IMR-90 (cell line): ENCODE results near the gene PMEPA1. TPM values are rescaled to one million over a fixed set of nuclear protein-coding genes. Genes with fewer than 3 reads are reported as not detected.

ENCODE experiments used
- ATAC-seq: fragments of 200-7000 bp; cut with Tn5 transposase; 2 replicates; pipeline ENCODE4 v1.9.1; 2020; ENCODE audit warnings: low read depth, mild to moderate bottlenecking, moderate library complexity
- BruUV-seq: library from RNA; stranded (reverse); fragments of 400-500 nt; replicated peaks from 2 replicates; lab custom pipeline; 2021; lab: Mats Ljungman, UMichigan
- CTCF ChIA-PET: fragments of 300-600 bp; formaldehyde crosslinking; extraction: SDS; loops from one replicate; lab custom pipeline; 2021; ENCODE audit warnings: antibody characterized with exemption; lab: Yijun Ruan, JAX
- POLR2A ChIA-PET: fragments of 300-600 bp; sonication (Branson Sonifier 250); formaldehyde crosslinking; loops from one replicate; lab custom pipeline; 2022; ENCODE audit warnings: antibody characterized with exemption; ENCODE audit not compliant: unreplicated experiment; lab: Charles Lee
- DNase-seq: peaks from one replicate; pipeline ENCODE4 v3.0.0; 2013
- H2AFZ ChIP-seq: replicated peaks from 2 replicates; pipeline ENCODE3; 2013; ENCODE audit warnings: low read length, mild to moderate bottlenecking; ENCODE audit not compliant: poor library complexity
- H2AK5ac ChIP-seq: 2 replicates; pipeline ENCODE4 v1.6.1; 2013; ENCODE audit warnings: low read depth, low read length, inconsistent platforms
- H2AK9ac ChIP-seq: replicated peaks from 2 replicates; pipeline ENCODE3; 2013; ENCODE audit warnings: mild to moderate bottlenecking, low read depth, low read length, moderate library complexity; ENCODE audit not compliant: poor library complexity
- H2BK120ac ChIP-seq: 2 replicates; pipeline ENCODE4 v1.6.1; 2013; ENCODE audit warnings: low read depth, low read length, inconsistent platforms
- H2BK15ac ChIP-seq: 3 replicates; pipeline ENCODE4 v1.6.1; 2013; ENCODE audit warnings: low read depth, low read length, inconsistent platforms
- H2BK20ac ChIP-seq: 2 replicates; pipeline ENCODE4 v1.6.1; 2013; ENCODE audit warnings: low read depth, mild to moderate bottlenecking, inconsistent platforms, low read length, moderate library complexity
- H2BK5ac ChIP-seq: 2 replicates; pipeline ENCODE4 v1.6.1; 2013; ENCODE audit warnings: mild to moderate bottlenecking, low read depth, low read length, inconsistent platforms; ENCODE audit not compliant: poor library complexity, severe bottlenecking
- H3K14ac ChIP-seq: replicated peaks from 2 replicates; pipeline ENCODE4 v1.6.1; 2013; ENCODE audit warnings: low read depth, low read length, inconsistent platforms
- H3K18ac ChIP-seq: 2 replicates; pipeline ENCODE4 v1.6.1; 2013; ENCODE audit warnings: low read depth, low read length, control low read depth
- H3K23ac ChIP-seq: 2 replicates; pipeline ENCODE4 v1.6.1; 2013; ENCODE audit warnings: low read depth, low read length, inconsistent platforms
- H3K27ac ChIP-seq: 2 replicates; pipeline ENCODE4 v1.5.1; 2013; ENCODE audit warnings: mild to moderate bottlenecking, control low read depth, low read length; ENCODE audit not compliant: insufficient read depth
- H3K27me3 ChIP-seq: 2 replicates; pipeline ENCODE4 v1.6.1; 2013; ENCODE audit warnings: low read length; ENCODE audit not compliant: control insufficient read depth, insufficient read depth
- H3K36me3 ChIP-seq: 2 replicates; pipeline ENCODE4 v1.6.1; 2013; ENCODE audit warnings: low read length, mixed read lengths; ENCODE audit not compliant: control insufficient read depth, insufficient read depth
- H3K4ac ChIP-seq: 2 replicates; pipeline ENCODE4 v1.6.1; 2013; ENCODE audit warnings: low read depth, low read length, inconsistent platforms
- H3K4me1 ChIP-seq: 2 replicates; pipeline ENCODE4 v1.6.1; 2013; ENCODE audit warnings: low read length, mixed read lengths; ENCODE audit not compliant: control insufficient read depth, insufficient read depth
- H3K4me2 ChIP-seq: 2 replicates; pipeline ENCODE4 v1.6.1; 2013; ENCODE audit warnings: low read depth, mild to moderate bottlenecking, control low read depth, low read length, moderate library complexity
- H3K4me3 ChIP-seq: 2 replicates; pipeline ENCODE4 v1.5.1; 2013; ENCODE audit warnings: low read depth, mild to moderate bottlenecking, control low read depth, low read length, moderate library complexity; ENCODE audit not compliant: insufficient read depth
- H3K56ac ChIP-seq: 2 replicates; pipeline ENCODE4 v1.6.1; 2013; ENCODE audit warnings: low read length, inconsistent platforms; ENCODE audit not compliant: insufficient read depth; ENCODE audit errors: extremely low read depth
- H3K79me1 ChIP-seq, 2 experiments: 2 replicates each; pipeline ENCODE4 v1.6.1; 2013; ENCODE audit warnings: low read length in 2 of 2, inconsistent platforms in 1 of 2, low read depth in 1 of 2
- H3K9ac ChIP-seq: 2 replicates; pipeline ENCODE4 v1.6.1; 2013; ENCODE audit warnings: low read depth, low read length, control low read depth
- H3K9me1 ChIP-seq: 2 replicates; pipeline ENCODE4 v1.6.1; 2013; ENCODE audit warnings: low read length, inconsistent platforms; ENCODE audit not compliant: insufficient read depth
- H3K9me3 ChIP-seq: 2 replicates; pipeline ENCODE4 v1.6.1; 2013; ENCODE audit warnings: low read length; ENCODE audit not compliant: control insufficient read depth, insufficient read depth
- H4K20me1 ChIP-seq: 2 replicates; pipeline ENCODE4 v1.6.1; 2013; ENCODE audit warnings: low read length, inconsistent platforms; ENCODE audit not compliant: insufficient read depth
- H4K5ac ChIP-seq: 2 replicates; pipeline ENCODE4 v1.6.1; 2013; ENCODE audit warnings: mild to moderate bottlenecking, low read depth, low read length, control low read depth
- H4K8ac ChIP-seq, 2 experiments: 2 replicates each; pipeline ENCODE4 v1.6.1; 2013; ENCODE audit warnings: low read depth in 2 of 2, low read length in 2 of 2, control low read depth in 1 of 2, inconsistent platforms in 1 of 2
- H4K91ac ChIP-seq: 2 replicates; pipeline ENCODE4 v1.6.1; 2013; ENCODE audit warnings: low read depth, low read length, inconsistent platforms; ENCODE audit not compliant: insufficient read depth
- BHLHE40 ChIP-seq: fragments of 150-350 bp; IDR thresholded peaks from 2 replicates; pipeline ENCODE4 v1.6.1; 2016; ENCODE audit warnings: mild to moderate bottlenecking, low read depth, low read length
- CEBPB ChIP-seq: IDR thresholded peaks from 2 replicates; pipeline ENCODE4 v1.6.1; 2012; ENCODE audit warnings: low read depth, low read length, improper control_type of control experiment
- CHD1 ChIP-seq: IDR thresholded peaks from 2 replicates; pipeline ENCODE4 v1.6.1; 2012; ENCODE audit warnings: low read depth, low read length, improper control_type of control experiment
- CTCF ChIP-seq: conservative IDR thresholded peaks from 2 replicates; pipeline ENCODE4 v1.5.1; 2012; ENCODE audit warnings: mild to moderate bottlenecking, low read depth, low read length, improper control_type of control experiment
- FOS ChIP-seq: fragments of 150-350 bp; IDR thresholded peaks from 2 replicates; pipeline ENCODE4 v1.6.1; 2016; ENCODE audit warnings: low read depth, low read length
- MAFK ChIP-seq: IDR thresholded peaks from 2 replicates; pipeline ENCODE4 v1.6.1; 2012; ENCODE audit warnings: low read depth, low read length, improper control_type of control experiment
- MAZ ChIP-seq: IDR thresholded peaks from 2 replicates; pipeline ENCODE4 v1.6.1; 2012; ENCODE audit warnings: low read depth, mild to moderate bottlenecking, low read length, improper control_type of control experiment, moderate library complexity, borderline replicate concordance
- MXI1 ChIP-seq: IDR thresholded peaks from 2 replicates; pipeline ENCODE4 v1.6.1; 2012; ENCODE audit warnings: low read depth, mild to moderate bottlenecking, low read length, moderate library complexity, borderline replicate concordance
- NFE2L2 ChIP-seq: fragments of 150-350 bp; IDR thresholded peaks from 2 replicates; pipeline ENCODE4 v1.6.1; 2016; ENCODE audit warnings: low read depth, mild to moderate bottlenecking, low read length
- POLR2A ChIP-seq: IDR thresholded peaks from 2 replicates; pipeline ENCODE4 v1.6.1; 2012; ENCODE audit warnings: mild to moderate bottlenecking, low read depth, low read length
- RAD21 ChIP-seq: IDR thresholded peaks from 2 replicates; pipeline ENCODE4 v1.6.1; 2012; ENCODE audit warnings: low read length, improper control_type of control experiment
- RCOR1 ChIP-seq: IDR thresholded peaks from 2 replicates; pipeline ENCODE4 v1.6.1; 2012; ENCODE audit warnings: mild to moderate bottlenecking, low read length, improper control_type of control experiment; ENCODE audit not compliant: insufficient replicate concordance
- RFX5 ChIP-seq: IDR thresholded peaks from 2 replicates; pipeline ENCODE4 v1.8.0; 2012; ENCODE audit warnings: low read depth, mild to moderate bottlenecking, low read length, moderate library complexity
- SMC3 ChIP-seq: fragments of 150-350 bp; IDR thresholded peaks from 2 replicates; pipeline ENCODE4 v1.6.1; 2016; ENCODE audit warnings: low read depth, mild to moderate bottlenecking, antibody characterized with exemption, low read length, moderate library complexity
- USF2 ChIP-seq: fragments of 150-350 bp; IDR thresholded peaks from 2 replicates; pipeline ENCODE4 v1.6.1; 2017; ENCODE audit warnings: mild to moderate bottlenecking, antibody characterized with exemption, low read length, low read depth
- WGBS, 2 experiments: methylation state at CpG; one replicate each; pipeline versions ENCODE4 v1.1.5 to v1.1.7; 2013; ENCODE audit warnings: missing lambda C conversion rate in 2 of 2; ENCODE audit not compliant: insufficient read length in 1 of 2; ENCODE audit errors: extremely low coverage in 2 of 2; 5-methylcytosine and 5-hydroxymethylcytosine counted together
- dilution Hi-C: fragments of 300-500 bp; cut with HindIII; formaldehyde crosslinking; loops from one replicate; pipeline ENCODE4 v1.14.3; 2018; ENCODE audit warnings: low sequenced_read_pairs; ENCODE audit not compliant: unreplicated experiment
- in situ Hi-C: fragments of 300-500 bp; cut with MboI; formaldehyde crosslinking; loops from 3 replicates; pipeline ENCODE4 v1.14.3; 2019; ENCODE audit warnings: low sequenced_read_pairs, inconsistent platforms, mixed read lengths
- intact Hi-C: fragments of 100-400 bp; cut with micrococcal nuclease; formaldehyde crosslinking; loops from 2 replicates; pipeline ENCODE4 v1.10.0; 2022
- polyA plus RNA-seq, 3 experiments: library from polyadenylated mRNA; depleted of rRNA; stranded (reverse); fragments of >200 nt; gene quantifications; 2 replicates each; pipeline ENCODE4 v1.2.3, GENCODE V29; 2012; ENCODE audit warnings: low replicate concordance in 1 of 3
- total RNA-seq: library from RNA; depleted of rRNA; stranded (reverse); fragments of >200 nt; gene quantifications from 2 replicates; pipeline ENCODE4 v1.2.3, GENCODE V29; 2012
- TF ChIP-seq, protein P1 (sequence below): fragments of 150-350 bp; IDR thresholded peaks from 2 replicates; pipeline ENCODE4 v1.6.1; 2016; ENCODE audit warnings: low read depth, mild to moderate bottlenecking, low read length, moderate library complexity, borderline replicate concordance

The PMEPA1 gene
- total and polyA plus RNA-seq, 2 of the 4 experiments (the other 2 are of a cell fraction) = 2.0 to 6.9 TPM

DNA sequence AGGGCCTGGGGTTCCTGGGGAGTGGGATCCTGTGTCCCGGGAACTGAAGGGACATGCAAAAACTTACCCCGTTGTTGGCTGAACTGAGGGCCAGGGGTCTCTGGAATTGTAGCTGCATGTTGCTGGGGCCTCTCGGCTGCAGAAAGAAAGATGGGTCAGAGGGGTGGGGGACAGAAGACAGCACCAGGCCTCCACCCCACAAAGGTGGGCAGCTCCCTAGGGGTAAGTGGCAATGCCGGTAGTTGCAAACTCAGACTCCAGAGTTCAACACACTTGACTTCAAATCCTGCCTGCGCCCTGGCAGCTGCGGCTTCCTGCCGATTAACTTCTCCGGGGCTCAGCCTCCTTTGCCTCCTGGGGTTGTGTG lies 94.4 kb downstream of the PMEPA1 start:
- Histone ChIP-seq H2AK5ac (no peak overlapping the region), H3K14ac (no peak overlapping the region), H3K27me3 (peaks cover 10% of the 10 kb centered on the region), H2BK5ac (no peak overlapping the region), H3K4me3 (no peak overlapping the region), H3K23ac (no peak overlapping the region), H4K91ac (no peak overlapping the region), H3K27ac (no peak overlapping the region), H4K8ac (no peak overlapping the region), H3K9me3 (no peaks in the 10 kb centered on the region), H3K79me1 (no peaks in the 10 kb centered on the region), H3K4me1 (no peaks in the 10 kb centered on the region), H2BK120ac (no peak overlapping the region), H4K20me1 (no peaks in the 10 kb centered on the region), H3K18ac (no peak overlapping the region), H3K4ac (no peak overlapping the region), H2BK15ac (no peak overlapping the region), H2AK9ac (no peak overlapping the region), H2BK20ac (no peak overlapping the region), H3K9ac (no peak overlapping the region), H2AFZ (no peak overlapping the region), H3K4me2 (no peak overlapping the region), H3K9me1 (no peaks in the 10 kb centered on the region), H4K5ac (no peak overlapping the region), H3K36me3 (no peaks in the 10 kb centered on the region), H3K56ac (no peak overlapping the region)
- ChIA-PET POLR2A (no interaction called here), CTCF (no interaction called here)
- ATAC-seq = no peak
- in situ Hi-C loops = no loop called here
- DNase-seq = no peak
- dilution Hi-C loops = no loop called here
- no CpG with 5 or more reads among the region's 8 CpGs for WGBS, 2 experiments
- TF ChIP-seq NFE2L2 = no peak
- no peak for TF ChIP-seq USF2
- no peak for TF ChIP-seq CEBPB
- no peak for TF ChIP-seq CTCF
- TF ChIP-seq RAD21 = no peak
- no peak for TF ChIP-seq FOS
- TF ChIP-seq CHD1 = no peak
- TF ChIP-seq MAFK = no peak
- TF ChIP-seq MAZ = no peak
- no peak for TF ChIP-seq RCOR1
- TF ChIP-seq SMC3 = no peak
- TF ChIP-seq BHLHE40 = no peak
- no peak for TF ChIP-seq POLR2A
- TF ChIP-seq, protein P1, sequence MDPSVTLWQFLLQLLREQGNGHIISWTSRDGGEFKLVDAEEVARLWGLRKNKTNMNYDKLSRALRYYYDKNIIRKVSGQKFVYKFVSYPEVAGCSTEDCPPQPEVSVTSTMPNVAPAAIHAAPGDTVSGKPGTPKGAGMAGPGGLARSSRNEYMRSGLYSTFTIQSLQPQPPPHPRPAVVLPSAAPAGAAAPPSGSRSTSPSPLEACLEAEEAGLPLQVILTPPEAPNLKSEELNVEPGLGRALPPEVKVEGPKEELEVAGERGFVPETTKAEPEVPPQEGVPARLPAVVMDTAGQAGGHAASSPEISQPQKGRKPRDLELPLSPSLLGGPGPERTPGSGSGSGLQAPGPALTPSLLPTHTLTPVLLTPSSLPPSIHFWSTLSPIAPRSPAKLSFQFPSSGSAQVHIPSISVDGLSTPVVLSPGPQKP = no peak
- TF ChIP-seq MXI1 = no peak
- TF ChIP-seq RFX5 = no peak
- intact Hi-C loops = no loop called here
- no TSS peak for BruUV-seq
